Activated CD4-positive, alpha-beta T cell treated with anti-CD3 and anti-CD28 coated beads, Interleukin-2, Interleukin-6, amounts not matched to agents 100 ng/mL and 50 ng/mL, durations not matched to agents 16 hours and 8 hours (primary cell): Measurements from ENCODE around the gene SACM1L.

Experiments used
- DNase-seq: peaks from one replicate; pipeline ENCODE4 v3.0.0-alpha.2; 2020

Gene SACM1L

DNA sequence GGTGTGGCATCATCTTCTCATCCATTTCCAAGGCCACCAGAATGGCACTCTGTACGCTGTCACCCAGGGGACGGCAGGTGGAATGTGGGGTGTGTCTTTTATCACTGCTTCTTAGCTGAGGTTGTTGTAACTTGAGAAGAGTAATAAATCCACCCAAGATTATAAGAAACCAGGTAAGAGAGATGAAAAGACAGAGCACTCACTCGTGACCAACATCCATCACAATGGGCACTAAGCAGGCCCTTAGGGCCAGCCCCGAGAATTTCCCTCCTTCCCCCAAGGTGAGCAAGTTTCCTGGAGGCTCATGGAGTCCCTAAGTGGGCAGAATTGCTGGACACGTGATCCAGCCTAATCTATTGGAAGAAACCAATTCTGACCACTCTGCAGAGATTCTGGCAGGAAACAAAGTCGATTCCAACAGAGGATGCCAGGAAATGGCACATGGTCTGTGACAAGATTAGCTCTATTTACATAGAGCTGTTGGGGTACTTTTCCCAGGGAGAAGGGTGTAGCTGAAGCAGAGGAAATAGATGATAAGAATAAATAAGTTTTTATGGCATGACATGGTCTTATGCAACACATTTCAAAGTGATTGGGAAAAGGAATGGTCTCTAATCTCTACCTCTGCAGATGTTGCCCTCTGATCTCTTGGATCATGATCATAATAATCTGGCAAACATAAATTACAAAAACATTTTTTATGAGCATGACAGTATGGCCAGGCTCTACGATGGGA is 84.7 kb downstream of the SACM1L start:
- no peak for DNase-seq

DNA sequence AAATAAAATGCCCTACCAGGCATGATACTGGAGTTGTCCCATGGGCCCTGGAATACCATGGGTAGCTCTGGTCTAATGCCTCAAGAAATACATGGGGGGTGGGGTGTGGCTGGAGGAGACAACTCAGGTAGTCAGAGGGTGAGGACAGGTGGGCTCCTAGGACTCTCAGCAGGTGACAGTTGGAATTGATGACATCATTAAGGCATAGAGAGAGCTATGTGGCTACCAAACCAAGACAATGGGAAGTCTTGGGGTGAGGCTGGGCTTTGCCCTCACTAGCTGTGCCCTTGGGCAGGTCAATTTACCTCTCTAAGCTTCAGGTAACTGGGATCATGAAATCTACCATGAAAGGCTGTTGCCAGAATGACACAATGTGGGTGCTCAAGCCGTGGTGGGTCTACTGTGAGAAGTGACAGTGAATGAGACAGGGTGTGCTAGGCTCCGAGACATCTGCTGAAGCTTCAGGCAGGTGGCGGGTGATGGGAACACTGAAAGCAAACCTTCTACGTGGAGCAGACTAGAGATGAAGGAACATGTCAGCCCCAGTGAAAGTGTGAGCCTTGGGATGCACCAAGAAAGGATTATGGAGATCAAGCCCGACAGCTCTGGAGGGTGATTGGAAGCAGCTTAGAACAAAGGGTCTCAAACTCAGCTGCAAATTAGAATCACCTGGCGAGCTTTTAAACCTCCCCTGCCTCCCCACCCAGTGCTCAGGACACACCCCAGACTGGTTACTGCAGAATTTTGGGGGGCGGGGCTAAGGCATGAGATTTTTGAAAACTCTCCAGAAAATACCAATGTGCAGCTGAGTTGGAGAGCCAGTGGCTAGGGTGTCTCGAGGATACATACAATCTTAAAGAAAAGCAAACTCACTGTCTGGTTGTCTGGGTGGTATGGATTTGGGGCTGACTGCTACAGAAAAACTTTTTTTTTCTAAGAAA is 85.7 kb downstream of the SACM1L start:
- DNase-seq: no peak

DNA sequence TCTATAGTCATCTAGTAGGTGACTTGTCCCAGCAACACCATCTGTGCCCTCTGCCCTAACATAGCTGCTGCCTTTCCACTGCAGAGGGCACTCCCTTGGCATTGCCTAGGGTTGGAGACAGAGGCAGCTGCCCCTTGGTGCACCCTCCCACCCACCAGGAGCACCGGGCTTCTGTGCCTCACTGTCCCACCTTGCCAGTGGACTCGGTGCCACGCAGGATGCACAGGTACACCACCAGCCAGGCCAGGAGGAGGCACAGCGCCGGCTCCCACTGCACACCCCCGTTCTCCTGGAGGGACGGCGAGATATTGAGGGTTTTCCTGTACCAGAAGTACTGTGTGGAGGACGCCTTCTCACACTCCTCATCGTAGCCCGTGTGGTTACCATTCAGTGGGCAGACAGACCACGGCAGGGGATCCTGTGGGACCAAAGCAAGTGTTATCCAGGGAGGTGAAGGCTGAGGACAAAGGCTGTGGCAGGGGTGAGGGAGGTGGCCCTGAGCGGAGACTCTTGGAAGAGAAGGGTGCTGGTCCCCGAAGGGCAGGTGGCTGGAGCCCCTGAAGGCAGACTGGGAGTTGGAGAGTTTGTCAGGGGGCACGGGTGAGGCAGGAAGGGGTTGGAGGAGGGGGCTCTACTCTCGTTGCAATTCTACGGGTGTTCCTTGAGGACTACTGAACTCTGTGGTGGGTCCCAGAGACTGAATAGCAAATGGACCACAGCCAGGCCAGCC is 86.5 kb downstream of the SACM1L start:
- DNase-seq: no peak

DNA sequence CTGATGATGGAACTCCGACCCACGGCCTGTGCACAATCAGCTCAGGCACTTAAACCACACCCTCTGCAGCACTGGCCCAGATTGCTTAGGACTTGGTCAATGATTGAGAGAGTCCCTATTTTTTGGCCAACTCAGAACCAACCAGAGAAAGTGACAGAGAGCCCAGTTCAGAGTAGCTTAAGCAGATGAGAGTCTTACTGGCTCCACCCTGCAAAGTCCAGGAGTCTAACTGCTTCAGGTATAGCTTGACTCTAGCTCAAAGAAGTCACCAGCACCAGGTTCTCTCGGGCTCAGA is 87.1 kb downstream of the SACM1L start:
- DNase-seq: no peak

DNA sequence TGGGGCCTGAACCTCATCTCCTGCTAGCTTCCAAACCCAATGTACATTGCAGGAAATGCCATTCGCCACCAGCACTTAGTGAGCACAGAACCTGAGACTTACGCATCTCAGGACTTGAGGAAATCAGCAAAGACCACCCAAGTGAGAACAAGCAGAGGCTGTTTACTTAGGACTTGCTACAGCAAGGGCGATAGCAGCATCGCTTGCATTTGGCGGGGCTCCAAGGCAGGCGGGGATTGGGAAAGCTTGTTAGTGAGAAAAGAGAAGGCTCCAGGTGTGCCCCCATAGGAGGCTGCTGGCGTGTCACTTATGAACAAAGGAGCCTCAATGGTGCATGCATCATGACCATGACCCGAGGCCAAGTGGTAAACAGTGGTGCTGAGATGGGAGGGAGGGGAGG is 87.4 kb downstream of the SACM1L start:
- no peak for DNase-seq

DNA sequence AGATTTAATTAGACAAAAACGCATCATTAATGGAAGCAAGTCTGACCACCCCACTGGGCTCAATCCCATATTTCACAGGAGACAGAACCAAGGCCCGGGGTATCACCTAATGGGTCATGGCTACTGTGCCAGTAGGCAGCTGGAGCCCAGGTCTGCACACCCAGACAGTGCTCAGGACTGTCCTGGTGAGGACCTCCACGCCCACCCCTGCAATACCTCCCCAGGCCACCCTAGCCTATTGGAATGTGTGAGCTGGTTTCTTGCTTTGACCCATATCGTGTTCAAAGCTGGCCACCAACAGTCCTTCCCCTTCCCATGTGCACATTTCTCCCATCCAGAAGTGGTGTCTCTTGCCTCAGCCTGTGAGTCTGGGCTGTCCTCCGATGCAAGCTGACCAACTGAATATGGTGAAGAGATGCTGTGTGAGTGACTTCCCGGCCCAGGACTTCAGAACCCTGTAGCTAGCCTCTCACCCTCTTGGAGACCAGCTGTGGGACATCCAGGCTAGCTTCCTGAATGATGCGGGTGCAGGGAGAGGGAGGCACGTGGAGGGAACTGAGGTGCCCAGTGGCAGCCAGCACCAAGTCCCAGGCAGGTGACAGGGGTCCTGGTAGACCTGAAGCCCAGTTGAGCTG is 88.0 kb downstream of the SACM1L start:
- no peak for DNase-seq

DNA sequence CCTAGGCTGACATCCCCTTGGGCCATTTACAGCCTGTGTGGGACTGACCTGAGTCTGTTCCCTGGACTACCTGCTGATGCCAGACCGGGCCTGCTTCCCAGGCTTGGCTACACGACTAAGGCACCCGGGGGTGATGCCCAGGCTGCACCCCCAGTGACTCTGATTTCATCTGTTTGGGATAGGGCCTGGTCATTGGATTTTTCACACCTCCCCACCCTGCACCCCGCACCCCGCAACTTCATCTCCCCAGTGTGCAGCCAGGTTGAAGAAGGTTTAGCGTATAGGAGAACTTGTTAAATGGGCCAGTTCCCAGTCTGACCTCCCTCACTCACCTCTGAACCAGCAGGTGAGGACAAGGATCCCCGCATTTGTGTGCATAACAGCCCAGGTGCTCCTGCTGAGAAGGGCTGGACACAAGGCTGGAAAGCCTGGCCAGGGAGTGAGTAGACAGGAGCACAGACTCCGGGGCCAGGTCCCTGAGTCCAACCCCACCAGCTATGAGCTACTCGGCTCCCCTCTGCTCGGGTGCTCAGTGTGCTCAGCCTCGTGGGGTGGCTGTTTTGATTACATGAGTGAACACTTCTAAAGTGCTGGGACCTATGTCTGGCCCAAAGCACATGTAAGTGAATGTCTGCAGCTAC is 88.7 kb downstream of the SACM1L start:
- no peak for DNase-seq

DNA sequence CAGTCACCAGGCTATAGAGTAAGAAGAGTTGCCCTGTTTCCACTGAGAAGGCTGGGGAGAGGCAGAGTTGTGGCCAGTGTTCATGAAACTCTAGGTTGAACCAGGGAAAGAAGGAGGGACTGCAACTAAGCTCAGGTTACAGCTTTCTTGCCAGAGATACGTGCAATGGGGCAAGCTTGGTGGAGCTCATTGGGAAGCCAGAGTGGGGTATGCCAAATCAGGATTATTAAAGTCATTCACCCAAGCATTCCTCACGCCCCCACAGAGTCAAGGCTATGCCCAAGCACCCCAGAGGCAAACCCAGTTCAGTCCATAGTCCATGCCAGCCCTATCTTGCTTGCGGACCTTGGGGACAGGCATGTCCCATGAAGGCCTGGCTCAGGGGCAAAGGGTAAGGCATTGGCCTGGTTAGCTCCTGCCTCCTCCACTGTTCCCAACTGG is 89.6 kb downstream of the SACM1L start:
- DNase-seq: no peak

DNA sequence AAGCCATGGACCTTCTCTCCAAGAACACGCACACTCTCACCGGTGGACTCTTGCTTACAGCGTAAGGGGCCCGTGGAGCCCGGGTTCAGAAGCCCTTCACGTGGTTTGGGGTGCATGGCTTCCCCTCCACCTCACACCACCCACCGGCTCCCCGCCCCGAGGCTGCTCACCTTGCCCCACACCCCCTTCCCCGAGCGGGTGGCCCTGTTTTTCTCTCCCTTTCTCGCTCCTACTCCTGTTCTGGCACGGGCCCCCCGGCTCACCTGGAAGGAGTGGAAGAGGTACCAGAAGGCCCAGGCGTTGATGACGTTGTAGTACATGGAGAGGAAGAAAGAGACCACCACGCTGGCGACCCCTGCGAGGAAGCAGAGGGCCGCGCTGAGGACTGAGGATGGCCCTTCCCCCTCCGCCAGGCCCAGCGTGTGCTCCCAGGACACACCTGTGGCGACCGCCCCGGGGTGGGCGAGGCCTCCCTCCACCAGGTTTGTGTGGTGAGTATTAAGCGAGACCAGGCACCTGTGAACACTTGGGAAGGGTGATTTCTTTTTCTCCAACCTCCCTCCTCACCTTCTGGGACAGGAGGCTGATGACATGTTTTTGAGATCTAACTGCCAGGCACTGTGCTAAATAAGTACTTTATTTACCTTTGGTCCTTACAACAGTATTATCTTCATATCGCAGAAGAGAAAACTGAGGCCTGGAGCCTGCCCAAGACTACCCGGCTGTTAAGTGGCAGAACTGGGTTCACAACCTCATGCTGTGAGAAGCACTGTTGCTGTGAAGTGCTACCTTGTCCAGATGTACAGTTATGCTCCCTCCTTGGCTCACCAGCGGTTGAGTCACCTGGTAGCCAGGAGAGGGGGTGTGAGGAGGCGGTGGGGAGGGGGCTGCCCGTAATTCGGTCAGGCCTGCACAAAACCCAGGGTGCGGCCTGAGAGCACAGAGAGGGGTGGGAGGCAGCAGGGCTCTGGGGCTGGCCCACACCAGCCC is 90.8 kb downstream of the SACM1L start:
- no peak for DNase-seq

DNA sequence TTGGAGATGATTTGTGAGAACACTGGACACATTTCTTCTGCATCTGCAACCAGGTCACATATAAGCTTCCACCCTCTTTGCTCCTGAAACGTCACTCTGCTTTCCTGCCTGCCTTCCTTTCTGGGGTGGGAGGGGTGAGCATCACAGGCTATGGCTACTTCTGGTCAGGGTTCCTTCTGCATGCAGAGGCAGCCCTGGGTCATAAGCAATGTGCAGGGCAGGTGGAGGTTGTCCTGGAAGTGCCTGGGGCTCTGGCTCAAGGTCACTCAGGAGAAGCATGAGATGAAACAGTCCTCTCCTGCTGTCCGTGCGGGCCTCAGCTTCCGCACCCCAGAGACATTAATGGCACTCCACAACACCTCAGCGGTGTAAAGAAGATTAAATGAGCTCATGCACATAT is 92.1 kb downstream of the SACM1L start:
- DNase-seq: no peak

DNA sequence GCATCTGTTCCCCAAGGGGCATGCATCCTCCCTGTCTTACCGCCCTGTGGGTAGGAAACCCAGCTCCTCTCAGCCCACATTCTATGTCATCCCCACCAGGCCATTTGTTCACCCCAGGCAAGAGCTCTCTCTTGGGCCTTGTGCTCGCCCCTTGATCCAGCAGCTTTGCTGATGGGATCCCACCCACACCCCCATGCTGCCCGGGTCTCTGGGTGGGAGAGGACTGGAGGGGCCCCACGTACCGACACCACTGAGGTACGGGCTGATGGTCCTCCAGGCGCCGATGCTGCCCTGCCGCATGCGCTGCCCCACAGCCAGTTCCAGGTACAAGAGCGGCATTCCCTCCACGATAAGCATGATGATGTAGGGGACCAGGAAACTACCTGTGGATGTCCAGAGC is 92.6 kb downstream of the SACM1L start:
- no peak for DNase-seq

DNA sequence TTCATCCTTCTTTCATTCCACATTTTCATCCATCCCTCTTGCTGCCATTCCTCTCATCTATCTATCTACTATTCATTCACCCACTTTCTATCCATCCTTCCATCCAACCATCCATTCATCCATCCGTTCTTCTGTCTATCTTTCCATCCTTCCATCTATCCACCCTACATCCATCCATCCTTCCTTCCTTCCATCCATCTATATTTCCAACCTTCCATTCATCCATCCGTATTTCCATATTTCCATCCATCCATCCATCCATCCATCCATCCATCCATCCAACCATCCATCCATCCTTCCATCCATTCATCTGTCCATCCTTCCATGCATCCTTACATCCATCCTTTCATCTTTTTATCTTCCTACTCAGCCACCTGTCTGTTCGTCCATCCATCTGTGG is 93.2 kb downstream of the SACM1L start:
- DNase-seq: no peak

DNA sequence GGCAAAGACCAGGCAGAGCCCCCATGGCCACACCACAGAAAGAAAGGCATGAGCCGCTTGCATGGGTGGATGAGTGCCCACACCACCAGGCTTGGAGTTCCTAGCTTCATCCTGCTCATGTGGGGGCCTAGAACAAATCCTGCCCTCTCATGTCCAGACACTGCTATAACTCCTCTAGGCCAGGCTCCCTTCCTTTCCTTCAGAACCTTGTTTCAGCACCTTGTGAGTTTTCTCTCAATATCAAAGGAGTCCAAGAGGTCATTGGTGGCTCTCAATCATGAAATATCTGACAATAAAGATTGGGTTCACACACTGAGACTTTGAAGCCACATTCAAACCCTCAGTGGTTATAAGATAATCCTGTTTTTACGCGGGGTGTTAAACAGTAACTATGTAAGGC is 94.5 kb downstream of the SACM1L start:
- DNase-seq: no peak

DNA sequence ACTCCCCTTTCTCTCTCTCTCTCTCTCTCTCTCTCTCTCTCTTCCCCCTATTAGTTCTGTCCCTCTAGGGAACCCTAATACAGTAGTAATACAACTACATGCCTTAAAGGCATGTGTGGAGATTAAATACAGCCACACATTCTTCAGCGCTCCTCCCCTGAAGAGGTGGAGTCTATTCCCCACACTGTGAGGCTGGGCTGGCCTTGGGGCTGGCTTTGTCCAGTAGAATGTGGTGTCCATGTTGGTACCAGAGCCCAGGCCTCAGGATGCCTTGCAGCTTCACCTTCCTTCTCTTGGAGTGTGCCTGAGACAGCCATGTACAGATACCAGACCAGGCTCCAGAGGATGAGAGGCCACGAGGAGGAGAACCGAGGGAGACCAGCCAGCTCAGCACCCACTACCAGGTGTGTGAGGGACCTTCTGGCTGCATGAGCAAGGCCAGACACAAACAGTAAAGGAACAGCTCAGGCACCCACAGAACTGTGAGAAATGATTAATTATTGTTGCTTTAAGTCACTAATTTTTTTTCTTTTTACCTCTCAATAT is 96.5 kb downstream of the SACM1L start:
- DNase-seq: no peak

DNA sequence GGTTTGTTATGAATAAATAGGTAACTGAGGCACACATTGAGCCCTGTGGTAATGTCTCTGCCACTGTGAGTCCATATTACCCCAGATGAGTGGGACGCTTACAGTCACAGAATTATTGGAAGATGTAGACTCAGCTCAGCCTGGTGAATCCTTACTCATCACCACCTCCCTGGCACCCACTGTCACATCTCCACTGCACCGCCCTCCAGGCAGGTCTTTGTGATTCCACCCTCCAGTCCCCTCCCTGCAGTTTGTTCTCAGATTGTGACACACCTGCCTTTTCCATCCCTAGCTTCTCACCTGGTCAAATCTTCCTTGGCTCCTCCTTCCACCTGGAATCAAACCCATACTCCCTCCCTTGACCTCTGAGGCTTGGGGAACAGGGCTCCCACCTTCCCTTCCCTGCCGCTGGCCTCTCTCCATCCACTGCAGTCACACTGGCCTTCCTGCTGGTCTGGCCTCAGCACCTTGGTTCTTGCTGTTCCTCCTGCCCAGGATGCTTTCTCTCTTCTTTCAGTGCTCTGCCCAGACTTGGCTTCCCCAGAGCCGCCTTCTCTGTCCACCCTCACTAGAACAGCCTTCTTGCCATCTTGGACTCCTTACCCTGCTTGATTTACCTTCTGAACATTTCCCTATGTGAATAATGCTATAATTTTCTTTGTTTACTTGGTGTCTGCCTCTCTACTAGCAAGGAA is 97.8 kb downstream of the SACM1L start:
- no peak for DNase-seq

DNA sequence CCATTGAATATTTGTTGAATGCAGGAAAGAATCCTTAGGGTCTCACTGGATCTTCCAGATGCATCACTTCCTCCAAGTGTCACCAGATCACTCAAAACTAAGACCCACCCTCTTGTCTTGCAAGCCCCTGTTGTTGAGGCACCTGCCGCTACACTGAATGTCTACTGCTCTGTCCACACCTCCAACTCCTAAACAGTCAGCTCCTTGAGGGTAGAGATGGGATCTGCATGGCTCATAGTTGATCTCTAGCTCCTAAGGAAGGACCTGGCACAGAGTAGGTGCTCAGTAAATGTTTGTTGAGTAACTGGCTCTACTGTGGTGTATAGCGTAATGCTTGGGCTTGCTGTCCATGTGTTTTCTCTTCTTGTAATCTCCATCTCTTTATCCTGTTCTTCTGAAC is 98.4 kb downstream of the SACM1L start:
- DNase-seq: no peak

DNA sequence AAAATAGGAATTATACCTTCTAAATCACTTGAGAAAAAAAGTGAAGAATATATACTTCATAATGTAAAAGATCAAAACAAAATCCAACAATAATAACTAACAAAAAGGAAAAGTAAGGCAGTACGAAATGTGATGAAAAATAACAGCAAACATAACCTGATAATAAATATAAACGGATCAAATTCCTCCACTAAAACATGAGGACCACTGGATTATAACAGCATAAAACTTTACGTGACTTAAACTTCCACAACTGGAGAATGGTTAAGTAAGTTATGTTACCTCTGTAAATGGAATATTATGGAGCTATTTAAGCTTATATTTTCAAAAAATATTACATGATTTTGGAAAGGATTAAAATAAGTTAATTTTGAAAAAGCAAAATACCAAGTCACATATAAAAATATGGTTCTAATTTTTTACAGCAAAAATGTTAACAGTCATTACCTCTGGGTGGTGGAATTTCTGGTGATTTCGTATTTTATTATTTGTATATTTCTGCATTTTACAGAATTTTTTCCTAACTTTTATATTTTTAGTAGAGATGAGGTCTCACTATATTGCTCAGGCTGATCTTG is 100.1 kb downstream of the SACM1L start:
- DNase-seq: no peak

DNA sequence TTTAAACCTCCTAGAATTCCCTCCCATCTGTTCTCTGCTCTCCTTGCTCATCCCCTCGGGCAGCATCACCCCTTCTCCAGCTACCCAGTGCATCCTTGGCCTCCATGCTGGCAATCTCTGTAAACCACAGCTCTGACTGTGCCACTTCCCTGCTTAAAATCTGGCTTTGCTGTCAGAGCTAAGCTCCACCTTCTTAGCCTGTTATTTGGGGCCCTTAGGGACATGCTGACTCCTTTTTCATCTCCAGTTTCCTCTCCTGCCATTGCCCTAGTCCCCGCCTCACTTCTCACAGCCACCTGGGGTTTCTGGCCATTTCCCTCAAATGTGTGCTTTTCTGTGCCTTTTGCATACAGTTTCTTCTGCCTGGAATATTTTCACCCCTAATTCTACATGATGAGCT is 101.4 kb downstream of the SACM1L start:
- DNase-seq: no peak

DNA sequence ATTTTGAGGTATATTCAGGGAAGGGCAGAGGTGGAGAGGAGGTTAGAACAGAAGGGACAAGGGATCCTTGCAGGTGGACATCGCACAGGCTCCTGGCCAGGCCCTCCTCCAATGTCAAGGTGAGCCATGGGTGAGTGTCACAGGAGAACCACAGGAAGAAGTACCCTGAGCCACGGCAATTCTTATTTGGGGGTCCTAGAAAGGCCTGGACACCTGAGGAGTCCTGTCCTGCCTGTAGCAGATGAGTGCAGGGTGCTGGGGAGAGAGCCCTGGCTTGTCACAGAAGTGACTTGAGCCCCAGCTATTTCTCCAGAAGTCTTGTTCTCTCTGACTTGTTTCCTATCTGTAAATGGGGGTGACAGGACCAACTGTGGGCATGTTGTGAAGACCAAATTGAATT is 102.8 kb downstream of the SACM1L start:
- DNase-seq: no peak

DNA sequence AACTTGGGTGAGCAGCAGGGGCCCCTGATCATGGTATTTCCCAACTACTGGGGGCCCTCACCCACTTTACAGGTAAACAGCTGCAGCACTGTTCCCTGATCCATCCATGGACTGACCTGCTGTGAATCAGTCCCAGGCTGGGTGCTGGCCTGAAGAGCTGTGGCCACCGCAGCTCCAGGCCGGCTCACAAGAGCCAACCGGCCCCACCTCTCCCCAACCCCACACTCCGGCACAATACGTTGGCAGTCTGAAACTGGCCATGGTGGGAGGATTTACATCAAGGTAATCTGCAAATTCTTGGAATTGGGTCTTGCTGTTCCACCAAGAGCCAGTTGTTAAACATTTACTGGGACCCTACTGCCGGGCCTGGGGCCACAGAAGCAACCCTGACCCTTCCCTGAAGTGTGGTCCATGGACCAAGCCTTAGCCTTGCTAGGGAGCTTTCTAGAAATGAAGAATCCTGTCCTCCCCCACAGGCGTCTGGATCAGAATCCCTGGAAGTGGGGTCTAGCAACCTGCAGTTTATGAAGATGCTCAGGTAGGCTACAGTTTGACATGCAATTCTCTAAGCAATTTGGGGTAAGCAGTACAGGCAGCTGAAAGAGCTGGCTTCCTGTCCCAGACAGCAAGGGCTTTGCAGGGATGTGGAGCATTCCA is 103.4 kb downstream of the SACM1L start:
- DNase-seq: no peak
